HG03575 (cell line): Measurements from ENCODE around the gene NT5C.
"Not testable (repeated sequence)": the region's sequence is repeated elsewhere in the genome, so short reads cannot be mapped to it uniquely, and the experiment has no call there.

Source experiments
- ATAC-seq: cut with Tn5 transposase; IDR thresholded peaks from one replicate; pipeline ENCODE4 v1.9.1; 2021; ENCODE audit not compliant: unreplicated experiment, insufficient number of reproducible peaks, low FRiP score; ENCODE audit errors: extremely low read depth

NT5C gene

DNA sequence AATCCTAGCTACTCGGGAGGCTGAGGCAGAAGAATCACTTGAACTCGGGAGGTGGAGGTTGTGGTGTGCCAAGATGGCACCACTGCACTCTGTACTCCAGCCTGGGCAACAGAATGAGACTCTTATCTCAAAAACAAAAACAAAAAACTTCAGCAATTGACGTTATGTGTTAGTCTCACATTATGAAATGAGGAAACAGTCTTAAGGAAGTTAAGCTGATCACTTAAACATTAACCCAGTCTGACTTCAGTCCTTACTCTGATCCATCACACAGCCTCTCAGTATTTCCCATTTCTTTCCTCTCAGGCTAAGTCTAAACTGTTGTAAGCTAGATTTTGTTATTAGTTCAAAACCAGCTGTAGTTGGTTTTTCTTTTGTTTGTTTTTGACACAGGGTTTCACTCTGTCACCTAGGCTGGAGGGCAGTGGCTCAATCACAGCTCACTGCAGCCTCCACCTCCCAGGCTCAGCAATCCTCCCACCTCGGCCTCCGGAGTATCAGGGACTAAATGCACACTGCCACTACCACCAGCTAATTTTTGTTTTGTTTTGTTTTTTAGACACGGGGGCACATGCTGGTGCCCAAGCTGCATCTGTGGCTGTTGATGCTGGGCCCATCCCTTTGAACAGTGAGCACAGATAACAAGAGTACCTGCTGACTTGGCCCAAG lies 16.5 kb upstream of the NT5C start:
- ATAC-seq: no peak

DNA sequence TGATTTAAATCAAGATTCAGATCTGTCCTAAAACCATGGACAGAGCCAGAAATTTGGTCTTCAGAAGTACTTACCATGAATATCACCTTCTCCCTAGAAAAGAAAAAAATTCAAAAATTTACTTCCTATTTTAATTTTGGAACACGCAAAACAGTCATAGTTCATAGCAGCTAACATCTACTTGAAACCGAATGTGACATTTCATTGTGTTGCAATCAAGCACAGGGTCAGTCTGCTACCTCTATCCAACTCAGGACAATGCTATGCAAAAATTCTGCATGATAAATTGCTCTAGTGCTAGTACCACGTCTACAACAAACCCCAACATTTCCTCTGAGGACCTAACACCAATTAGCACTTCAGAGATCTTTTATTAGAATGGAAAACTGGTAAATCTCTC lies 15.1 kb upstream of the NT5C start:
- no peak for ATAC-seq

DNA sequence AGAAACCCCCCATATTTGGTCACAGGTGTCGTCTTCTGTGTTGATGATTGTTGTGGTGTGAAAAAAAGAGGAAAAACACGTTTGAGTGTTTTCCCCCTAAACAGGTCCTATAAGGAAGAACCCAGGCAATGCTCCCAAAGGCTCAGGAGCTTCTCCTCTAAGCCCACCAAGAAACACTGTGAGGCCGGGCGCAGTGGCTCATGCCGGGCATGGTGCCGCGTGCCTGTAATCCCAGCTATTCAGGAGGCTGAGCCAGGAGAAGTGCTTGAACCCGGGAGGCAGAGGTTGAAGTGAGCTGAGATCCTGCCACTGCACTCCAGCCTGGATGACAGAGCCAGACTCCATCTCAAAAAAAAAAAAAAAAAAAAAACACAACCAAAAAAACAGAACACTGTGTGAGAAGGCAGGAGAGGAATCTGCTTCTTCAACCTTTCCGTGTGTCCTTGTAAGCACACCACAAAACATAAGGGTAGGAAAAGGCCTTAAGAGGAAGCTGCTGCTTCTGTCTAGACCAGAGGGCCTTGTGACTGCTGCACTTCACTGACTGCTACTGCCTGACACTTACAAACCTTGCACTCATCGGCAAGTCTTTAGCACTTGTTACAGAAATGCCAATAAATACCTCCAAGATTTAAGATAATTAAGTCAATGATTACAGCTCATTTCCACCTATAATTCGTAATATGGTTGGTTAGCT lies 13.4 kb upstream of the NT5C start:
- ATAC-seq: no peak

DNA sequence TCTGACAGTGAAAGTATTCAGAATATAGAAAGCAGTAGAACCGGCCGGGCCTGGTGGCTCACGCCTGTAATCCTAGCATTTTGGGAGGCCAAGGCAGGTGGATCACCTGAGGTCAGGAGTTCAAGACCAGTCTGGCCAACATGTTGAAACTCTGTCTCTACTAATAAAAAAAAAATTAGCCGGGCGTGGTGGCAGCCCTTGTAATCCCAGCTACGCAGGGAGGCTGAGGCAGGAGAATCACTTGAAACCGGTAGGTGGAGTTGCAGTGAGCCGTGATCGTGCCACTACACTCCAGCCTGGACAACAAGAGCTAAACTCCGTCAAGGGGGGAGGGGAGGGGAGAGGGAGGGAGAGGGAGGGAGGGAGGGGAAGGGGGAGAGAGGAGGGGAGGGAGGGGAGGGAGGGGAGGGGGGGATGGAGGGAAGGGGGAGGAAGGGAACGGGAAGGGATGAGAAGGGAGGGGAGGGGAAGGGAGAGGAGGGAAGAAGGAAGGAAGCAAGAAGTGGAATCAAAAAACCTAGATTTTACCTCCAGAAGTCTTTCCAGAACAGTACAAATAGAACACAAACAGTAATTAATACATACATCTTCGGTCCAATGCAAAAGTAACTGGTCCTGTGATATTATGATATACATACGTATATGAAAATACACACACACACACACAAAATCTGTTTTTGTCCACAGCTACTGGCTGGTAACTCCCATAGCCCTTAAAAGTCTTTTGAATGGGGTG lies 10.9 kb upstream of the NT5C start:
- ATAC-seq: no peak

DNA sequence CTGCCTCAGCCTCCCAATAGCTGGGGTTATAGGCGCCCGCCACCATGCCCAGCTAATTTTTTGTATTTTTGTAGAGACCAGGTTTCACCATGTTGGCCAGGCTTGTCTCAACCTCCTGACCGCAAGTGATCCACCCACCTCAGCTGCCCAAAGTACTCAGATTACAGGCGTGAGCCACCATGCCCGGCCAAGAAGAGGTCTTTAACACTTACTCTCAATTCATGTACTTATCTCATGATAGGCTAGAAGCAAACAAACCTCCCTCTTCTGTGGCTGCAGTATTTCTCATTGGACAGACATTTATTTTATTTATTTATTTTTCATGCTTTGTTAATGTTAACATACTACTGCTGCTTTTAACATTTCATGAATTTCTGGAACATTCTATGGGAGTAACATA lies 7.0 kb upstream of the NT5C start:
- no peak for ATAC-seq

GRCh38 chr17:75137762-75138161 lies 6.2 kb upstream of the NT5C start:
- ATAC-seq: not testable (repeated sequence)

DNA sequence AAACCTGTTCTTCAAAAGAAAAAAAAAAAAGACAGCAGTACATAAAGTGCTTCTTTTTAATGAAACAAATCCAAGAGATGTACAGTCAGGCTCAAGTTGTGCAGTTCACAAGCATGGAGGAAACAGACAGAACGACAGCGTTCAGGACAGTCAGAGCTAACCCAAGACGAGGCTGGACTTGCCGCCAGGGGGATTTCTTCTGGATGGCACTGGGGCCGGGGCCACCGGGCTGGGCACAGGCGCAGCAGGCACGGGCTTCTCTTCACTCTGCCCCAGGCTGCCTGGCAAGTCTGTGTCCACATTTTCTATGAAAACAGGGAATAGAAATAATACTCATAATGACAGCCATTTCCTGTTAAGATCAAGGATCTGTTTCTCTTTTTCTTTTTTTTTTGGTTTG lies 4.4 kb upstream of the NT5C start:
- ATAC-seq: no peak

DNA sequence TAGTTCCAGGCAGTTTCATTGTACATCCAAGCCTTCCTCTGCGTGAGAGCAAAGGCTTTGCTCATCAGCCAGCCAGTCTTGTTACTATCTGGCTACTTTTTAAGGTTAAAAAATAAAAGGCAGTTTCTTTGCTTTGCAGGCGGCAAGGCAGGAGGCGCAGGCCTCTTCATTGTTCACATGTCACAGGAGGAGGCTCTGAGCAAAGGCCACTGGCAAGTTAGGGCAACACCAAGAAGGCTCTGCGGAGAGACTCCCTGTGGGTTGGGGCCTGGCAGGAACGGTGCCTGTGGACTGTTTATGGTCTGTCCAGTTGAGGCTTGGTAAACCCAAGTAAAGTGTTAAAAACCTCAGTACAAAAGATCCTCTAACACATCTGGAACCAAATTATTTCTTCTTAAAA lies 3.9 kb upstream of the NT5C start:
- ATAC-seq: no peak

DNA sequence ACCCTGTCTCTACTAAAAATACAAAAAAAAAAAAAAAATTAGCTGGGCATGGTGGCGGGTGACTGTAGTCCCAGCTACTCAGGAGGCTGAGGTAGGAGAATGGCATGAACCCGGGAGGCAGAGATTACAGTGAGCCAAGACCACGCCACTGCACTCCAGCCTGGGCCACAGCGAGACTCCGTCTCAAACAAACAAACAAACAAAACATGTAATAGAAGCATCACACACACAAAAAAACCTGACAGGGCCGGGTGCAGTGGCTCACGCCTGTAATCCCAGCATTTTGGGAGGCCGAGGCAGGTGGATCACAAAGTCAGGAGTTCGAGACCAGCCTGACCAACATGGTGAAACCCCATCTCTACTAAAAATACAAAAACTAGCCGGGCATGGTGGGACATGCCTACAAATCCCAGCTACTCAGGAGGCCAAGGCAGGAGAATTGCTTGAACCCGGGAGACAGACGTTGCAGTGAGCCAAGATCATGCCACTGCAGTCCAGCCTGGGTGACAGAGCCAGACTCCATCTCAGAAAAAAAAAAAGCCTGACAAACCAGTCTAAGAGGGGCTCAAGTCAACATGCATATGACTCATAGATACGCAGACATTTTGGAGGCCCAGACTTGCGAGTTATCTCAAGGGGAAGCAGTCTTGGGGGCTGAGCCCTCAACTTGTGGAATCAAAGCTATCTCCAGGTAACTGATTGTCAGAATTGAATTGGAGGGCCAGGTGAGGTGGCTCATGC lies 2.2 kb upstream of the NT5C start:
- ATAC-seq: not testable (repeated sequence)

GRCh38 chr17:75133001-75133400 lies 1.5 kb upstream of the NT5C start:
- no peak for ATAC-seq

- not testable (repeated sequence) for ATAC-seq
Observed at GRCh38 chr17:75132018-75133000, 767 bp upstream of the NT5C start.

DNA sequence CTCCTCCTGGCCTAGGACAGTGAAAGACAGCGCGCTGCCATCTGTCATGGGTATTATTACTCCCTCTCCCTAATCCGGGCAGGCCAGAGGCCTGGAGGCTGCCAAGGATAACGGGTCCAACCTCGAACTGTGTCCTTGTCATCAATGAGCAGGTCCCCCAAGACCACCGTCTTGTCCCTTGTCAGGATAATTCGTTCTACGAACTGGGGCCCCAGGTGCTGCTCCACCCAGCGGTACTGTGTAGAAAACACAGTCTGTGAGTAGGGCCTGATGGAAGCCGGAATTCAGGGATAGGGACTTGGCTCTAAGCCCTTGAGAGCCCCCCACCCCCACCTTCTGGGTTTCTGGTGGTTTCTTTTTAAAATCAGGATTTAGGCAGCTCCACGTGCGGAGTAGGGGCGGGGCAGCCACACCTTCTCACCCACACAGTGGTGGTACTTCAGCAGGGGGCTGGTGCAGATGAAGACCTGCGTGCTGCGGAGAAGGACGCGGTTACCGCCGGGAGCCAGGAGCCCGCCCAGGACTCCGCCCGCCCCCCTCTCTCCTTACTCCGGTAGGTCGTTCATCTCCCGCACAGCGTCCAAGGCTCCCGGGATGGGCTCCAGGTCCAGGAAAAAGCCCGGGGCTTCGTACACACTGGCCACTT lies 787 bp downstream of the NT5C start:
- ATAC-seq: no peak

- no peak for ATAC-seq
Observed at GRCh38 chr17:75130059-75130631, 1.4 kb downstream of the NT5C start.

DNA sequence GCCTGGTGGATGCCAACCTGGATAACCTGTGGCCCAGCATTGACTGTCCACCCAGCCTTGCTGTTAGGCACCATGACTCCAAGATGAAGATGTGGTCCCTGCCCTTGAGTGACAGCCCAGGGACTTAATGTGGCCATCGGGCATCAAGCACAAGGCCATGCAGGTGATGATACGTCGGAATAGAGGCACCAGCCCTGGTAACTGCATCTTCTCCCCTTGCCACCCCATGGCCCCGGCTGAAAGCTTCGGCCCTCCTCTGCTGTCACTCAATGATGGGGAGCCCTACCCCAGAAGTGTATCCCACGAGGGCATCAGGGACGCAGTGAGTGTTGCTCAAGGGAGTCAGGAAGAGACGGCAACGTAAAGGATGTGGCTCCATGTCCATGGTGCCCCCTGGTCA lies 2.0 kb downstream of the NT5C start:
- no peak for ATAC-seq

DNA sequence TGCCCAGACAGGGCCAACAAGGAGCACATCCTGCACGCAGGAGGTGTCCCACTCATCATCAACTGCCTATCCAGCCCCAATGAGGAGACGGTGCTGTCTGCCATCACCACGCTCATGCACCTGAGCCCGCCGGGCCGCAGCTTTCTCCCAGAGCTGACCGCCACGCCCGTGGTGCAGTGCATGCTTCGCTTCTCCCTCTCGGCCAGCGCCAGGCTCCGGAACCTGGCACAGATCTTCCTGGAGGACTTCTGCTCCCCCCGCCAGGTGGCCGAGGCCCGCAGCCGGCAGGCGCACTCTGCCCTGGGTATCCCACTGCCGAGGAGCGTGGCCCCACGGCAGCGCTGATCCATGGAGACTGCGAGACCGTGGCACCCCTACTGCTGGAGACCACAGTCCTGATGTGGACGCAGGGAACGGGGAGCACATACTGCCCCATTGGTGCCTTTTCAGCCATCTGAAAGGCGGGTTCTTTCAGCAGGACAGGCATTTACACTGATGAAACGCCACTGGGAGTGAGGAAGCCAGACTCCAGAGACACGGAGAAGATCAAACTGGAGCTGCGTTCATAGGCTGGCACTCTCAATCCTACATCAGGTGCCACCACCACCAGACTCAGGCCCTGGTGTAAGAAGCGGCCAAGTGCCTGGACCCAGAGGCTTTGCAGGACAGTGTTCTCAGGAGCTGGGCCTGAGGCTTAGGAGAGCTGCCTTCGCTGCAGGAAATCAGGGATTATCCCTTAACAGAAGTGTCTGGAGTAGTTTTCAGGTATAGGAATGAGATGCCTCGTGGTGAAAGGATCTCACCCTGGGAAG lies 2.6 kb downstream of the NT5C start:
- no peak for ATAC-seq

GRCh38 chr17:75127936-75128335 lies 3.6 kb downstream of the NT5C start:
- not testable (repeated sequence) for ATAC-seq

GRCh38 chr17:75126954-75127353 lies 4.6 kb downstream of the NT5C start:
- no peak for ATAC-seq
